Keratinocyte (primary cell): Measurements from ENCODE around the gene TTC3. TPM values are rescaled to one million over a fixed set of nuclear protein-coding genes. Genes with fewer than 3 reads are reported as not detected.

Experiments
- DNase-seq: peaks from one replicate; pipeline ENCODE4 v3.0.0-alpha.2; 2011; ENCODE audit warnings: low read depth, missing footprints, low spot score
- FAIRE-seq: peaks from 2 replicates; lab custom pipeline; 2011; peaks lifted over from hg19 to GRCh38; lab: Jason Lieb, UNC
- H2AFZ ChIP-seq: 2 replicates; pipeline ENCODE4 v1.6.0; 2012; ENCODE audit warnings: low read length, control low read depth, inconsistent platforms; ENCODE audit not compliant: control insufficient read depth
- H3K27ac ChIP-seq: 2 replicates; pipeline ENCODE4 v1.5.1; 2011; ENCODE audit warnings: low read length; ENCODE audit not compliant: control insufficient read depth, insufficient read depth
- H3K27me3 ChIP-seq: 3 replicates; pipeline ENCODE4 v1.6.0; 2011; ENCODE audit warnings: low read length; ENCODE audit not compliant: control insufficient read depth, insufficient read depth; ENCODE audit errors: extremely low read depth
- H3K36me3 ChIP-seq, 2 experiments: 2 replicates in 1 of 2; 3 replicates in 1 of 2; pipeline ENCODE4 v1.5.1; 2011; ENCODE audit warnings: low read length in 2 of 2, mild to moderate bottlenecking in 1 of 2; ENCODE audit not compliant: control insufficient read depth in 2 of 2, insufficient read depth in 2 of 2; ENCODE audit errors: extremely low read depth in 1 of 2
- H3K4me1 ChIP-seq: 3 replicates; pipeline ENCODE4 v1.5.1; 2011; ENCODE audit warnings: low read length; ENCODE audit not compliant: control insufficient read depth, insufficient read depth; ENCODE audit errors: extremely low read depth
- H3K4me2 ChIP-seq: 3 replicates; pipeline ENCODE4 v1.6.0; 2011; ENCODE audit warnings: low read depth, low read length; ENCODE audit not compliant: control insufficient read depth, insufficient read depth; ENCODE audit errors: extremely low read depth
- H3K4me3 ChIP-seq, 3 experiments: fragments of 200-600 bp in 1 of 3; sonication (generic) in 1 of 3; 2 replicates in 2 of 3; 3 replicates in 1 of 3; pipeline ENCODE4 v1.5.1; 2011 to 2016; ENCODE audit warnings: low read length in 3 of 3, mild to moderate bottlenecking in 3 of 3, control low read depth in 2 of 3, inconsistent platforms in 1 of 3, low read depth in 1 of 3, mixed read lengths in 1 of 3, mixed run types in 1 of 3, moderate library complexity in 1 of 3; ENCODE audit not compliant: control insufficient read depth in 2 of 3, insufficient read depth in 2 of 3; ENCODE audit errors: extremely low read depth in 1 of 3
- H3K79me2 ChIP-seq: 2 replicates; pipeline ENCODE4 v1.6.0; 2012; ENCODE audit warnings: low read length; ENCODE audit not compliant: control insufficient read depth, insufficient read depth
- H3K9ac ChIP-seq: 3 replicates; pipeline ENCODE4 v1.6.0; 2011; ENCODE audit warnings: low read length; ENCODE audit not compliant: control insufficient read depth, insufficient read depth; ENCODE audit errors: extremely low read depth
- H3K9me1 ChIP-seq: 3 replicates; pipeline ENCODE4 v1.6.0; 2011; ENCODE audit warnings: low read length; ENCODE audit not compliant: control insufficient read depth, insufficient read depth; ENCODE audit errors: extremely low read depth
- H3K9me3 ChIP-seq: 2 replicates; pipeline ENCODE4 v1.5.1; 2012; ENCODE audit warnings: low read depth, low read length; ENCODE audit not compliant: control insufficient read depth
- H4K20me1 ChIP-seq: 3 replicates; pipeline ENCODE4 v1.6.0; 2011; ENCODE audit warnings: low read length; ENCODE audit not compliant: control insufficient read depth, insufficient read depth; ENCODE audit errors: extremely low read depth
- CTCF ChIP-seq, 3 experiments: IDR thresholded peaks in 1 of 3; conservative IDR thresholded peaks in 1 of 3; optimal IDR thresholded peaks in 1 of 3; 2 replicates in 2 of 3; 3 replicates in 1 of 3; pipeline versions ENCODE3 to v1.5.1; 2011; ENCODE audit warnings: low read length in 3 of 3, mild to moderate bottlenecking in 3 of 3, moderate library complexity in 2 of 3, control low read depth in 1 of 3, inconsistent platforms in 1 of 3; ENCODE audit not compliant: insufficient read depth in 2 of 3; ENCODE audit errors: extremely low read depth in 1 of 3
- EZH2 ChIP-seq: IDR thresholded peaks from one replicate; pipeline ENCODE4 v1.6.1; 2012; ENCODE audit warnings: inconsistent platforms, mild to moderate bottlenecking, low read length, moderate library complexity
- dilution Hi-C: fragments of 300-500 bp; cut with MboI; formaldehyde crosslinking; loops from one replicate; pipeline ENCODE4 v1.7.0; 2020; ENCODE audit warnings: low sequenced_read_pairs; ENCODE audit not compliant: extremely low pct_ligation_motif_present
- polyA plus RNA-seq, 5 experiments: library from polyadenylated mRNA; depleted of rRNA in 3 of 5; stranded (reverse) in 3 of 5; stranded (forward) in 1 of 5; unstranded in 1 of 5; fragments of >200 nt; gene quantifications; 1 replicate in 1 of 5; 2 replicates in 3 of 5; 3 replicates in 1 of 5; pipeline versions ENCODE4 v1.2.1 to v1.2.3, GENCODE V29; 2011 to 2012; ENCODE audit warnings: missing spikeins in 2 of 5, low read depth in 1 of 5, low replicate concordance in 1 of 5

TTC3 gene
- polyA plus RNA-seq, 1 donor (not counting 4 experiments of a cell fraction or from before 2014, with no cell fraction given): 38.5 TPM

GRCh38 chr21:37241426-37241825, 168.4 kb downstream of the TTC3 start:
- Histone ChIP-seq H3K9me1 (no peaks in the 10 kb centered on the region), H4K20me1 (no peaks in the 10 kb centered on the region), H3K4me2 (no peak overlapping the region), H3K4me3 (no peak overlapping the region), H3K79me2 (peaks cover 45% of the 10 kb centered on the region), H3K36me3 (peaks cover 0 to 11% of the 10 kb centered on the region in 2 experiments), H3K9me3 (no peaks in the 10 kb centered on the region), H3K9ac (no peak overlapping the region), H3K27ac (no peak overlapping the region), H3K4me1 (no peaks in the 10 kb centered on the region), H3K27me3 (no peaks in the 10 kb centered on the region), H2AFZ (no peak overlapping the region)
- no peak for DNase-seq
- dilution Hi-C loops: no loop called here
- FAIRE-seq: no peak
- TF ChIP-seq CTCF (optimal IDR thresholded peaks at IDR 0.05 in 1 of 3, IDR thresholded peaks at IDR 0.05 in 1 of 3, conservative IDR thresholded peaks at IDR 0.05 in 1 of 3; ENCODE audit: extremely low read depth in 1 of 3, insufficient read depth in 2 of 3, low read length in 3 of 3) (no peak), EZH2 (no peak)

DNA sequence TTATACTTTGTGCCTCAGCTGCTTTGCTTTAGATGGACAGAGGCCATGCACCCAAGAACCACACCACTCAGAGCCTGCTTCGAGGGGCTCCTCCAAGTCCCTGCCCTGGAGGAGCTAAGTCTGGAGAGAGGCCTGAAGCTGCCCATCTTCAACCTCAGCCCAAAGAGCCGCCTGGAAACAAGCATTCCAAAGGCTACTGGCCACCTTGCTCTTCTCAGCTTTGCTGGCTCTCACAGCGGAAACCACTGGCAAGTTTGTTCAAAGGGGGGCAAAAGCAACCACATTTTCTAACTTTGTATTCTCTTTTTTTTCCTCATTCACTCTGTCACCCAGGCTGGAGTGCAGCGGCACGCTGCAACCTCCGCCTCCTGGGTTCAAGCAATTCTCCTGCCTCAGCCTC, 170.9 kb downstream of the TTC3 start:
- Histone ChIP-seq H2AFZ (no peak overlapping the region), H3K9ac (no peak overlapping the region), H3K4me3 (no peak overlapping the region), H3K4me2 (no peak overlapping the region), H3K9me3 (no peaks in the 10 kb centered on the region), H3K9me1 (no peaks in the 10 kb centered on the region), H3K79me2 (peaks cover 69% of the 10 kb centered on the region), H3K36me3 (peaks cover 0 to 6% of the 10 kb centered on the region in 2 experiments), H3K4me1 (no peaks in the 10 kb centered on the region), H3K27me3 (no peaks in the 10 kb centered on the region), H3K27ac (no peak overlapping the region), H4K20me1 (no peaks in the 10 kb centered on the region)
- FAIRE-seq (no peak), DNase-seq (no peak)
- no peak for TF ChIP-seq CTCF (optimal IDR thresholded peaks at IDR 0.05 in 1 of 3, IDR thresholded peaks at IDR 0.05 in 1 of 3, conservative IDR thresholded peaks at IDR 0.05 in 1 of 3; ENCODE audit: extremely low read depth in 1 of 3, insufficient read depth in 2 of 3, low read length in 3 of 3)
- TF ChIP-seq EZH2: no peak
- dilution Hi-C loops: no loop called here
